B cell (primary cell): ENCODE results near the gene FSCN2. TPM values are rescaled to one million over a fixed set of nuclear protein-coding genes. Genes with fewer than 3 reads are reported as not detected.

Source experiments
- ATAC-seq: fragments of 200-7000 bp; cut with Tn5 transposase; one replicate; pipeline ENCODE4 v1.10.0; 2021; ENCODE audit warnings: low read depth, mild to moderate bottlenecking, moderate number of reproducible peaks, moderate library complexity
- CTCF ChIA-PET: fragments of 350-600 bp; sonication (Branson Sonifier 250); formaldehyde crosslinking; loops from one replicate; lab custom pipeline; 2021; ENCODE audit warnings: antibody characterized with exemption, inconsistent platforms; lab: Charles Lee
- POLR2A ChIA-PET: fragments of 350-600 bp; sonication (Branson Sonifier 250); formaldehyde crosslinking; loops from one replicate; lab custom pipeline; 2021; ENCODE audit warnings: antibody characterized with exemption; lab: Charles Lee
- DNase-seq: peaks from one replicate; pipeline ENCODE4 v3.0.0; 2013
- H2AFZ ChIP-seq: 2 replicates; pipeline ENCODE4 v1.6.1; 2012; ENCODE audit warnings: mild to moderate bottlenecking, low read depth, low read length; ENCODE audit not compliant: insufficient read depth, poor library complexity, severe bottlenecking
- H3K27ac ChIP-seq, 2 donors: 1 replicate in 1 of 2; 2 replicates in 1 of 2; pipeline ENCODE4 v1.5.1; 2012 to 2013; ENCODE audit warnings: low read length in 2 of 2, mild to moderate bottlenecking in 2 of 2, moderate library complexity in 1 of 2
- H3K27me3 ChIP-seq, 4 experiments: fragments of 200-600 bp in 1 of 4; sonication (generic) in 1 of 4; replicated peaks in 1 of 4; 1 replicate in 2 of 4; 2 replicates in 2 of 4; pipeline versions ENCODE4 v1.6.1 to v1.7.0; 2013 to 2016; ENCODE audit warnings: low read length in 3 of 4, mild to moderate bottlenecking in 2 of 4, mixed read lengths in 1 of 4, moderate library complexity in 1 of 4; ENCODE audit not compliant: insufficient read depth in 4 of 4, control insufficient read depth in 3 of 4; ENCODE audit errors: control extremely low read depth in 1 of 4
- H3K36me3 ChIP-seq, 2 experiments: replicated peaks in 1 of 2; 1 replicate in 1 of 2; 2 replicates in 1 of 2; pipeline versions ENCODE4 v1.6.1 to v1.7.1; 2013; ENCODE audit warnings: low read length in 1 of 2; ENCODE audit not compliant: insufficient read depth in 2 of 2, control insufficient read depth in 1 of 2; ENCODE audit errors: control extremely low read depth in 1 of 2, extremely low read depth in 1 of 2
- H3K4me1 ChIP-seq, 2 donors: fragments of 200-600 bp in 1 of 2; sonication (generic) in 1 of 2; 1 replicate in 1 of 2; 2 replicates in 1 of 2; pipeline versions ENCODE4 v1.5.1 to v1.6.1; 2013 to 2017; ENCODE audit warnings: low read length in 2 of 2; ENCODE audit not compliant: control insufficient read depth in 2 of 2, insufficient read depth in 2 of 2
- H3K4me2 ChIP-seq: replicated peaks from 2 replicates; pipeline ENCODE3; 2012; ENCODE audit warnings: mild to moderate bottlenecking, low read depth, low read length; ENCODE audit not compliant: poor library complexity, severe bottlenecking
- H3K4me3 ChIP-seq, 5 experiments: fragments of 200-600 bp in 1 of 5; sonication (generic) in 1 of 5; 1 replicate in 3 of 5; 2 replicates in 2 of 5; pipeline versions ENCODE4 v1.5.1 to v1.7.0; 2011 to 2016; ENCODE audit warnings: low read length in 4 of 5, mild to moderate bottlenecking in 4 of 5, low read depth in 2 of 5, control low read depth in 1 of 5, moderate library complexity in 1 of 5; ENCODE audit not compliant: insufficient read depth in 1 of 5; ENCODE audit errors: control extremely low read depth in 1 of 5, extremely low read depth in 1 of 5
- H3K79me2 ChIP-seq: fragments of 200-600 bp; sonication (generic); one replicate; pipeline ENCODE4 v1.6.0; 2016; ENCODE audit warnings: low read length; ENCODE audit not compliant: control insufficient read depth, insufficient read depth
- H3K9ac ChIP-seq: fragments of 200-600 bp; sonication (generic); 2 replicates; pipeline ENCODE4 v1.6.1; 2017; ENCODE audit warnings: mild to moderate bottlenecking, low read length, moderate library complexity
- H3K9me3 ChIP-seq, 3 donors: one replicate each; pipeline versions ENCODE4 v1.6.1 to v1.7.1; 2013; ENCODE audit warnings: low read length in 2 of 3; ENCODE audit not compliant: control insufficient read depth in 2 of 3, insufficient read depth in 1 of 3; ENCODE audit errors: control extremely low read depth in 1 of 3
- H4K20me1 ChIP-seq: 2 replicates; pipeline ENCODE4 v1.6.0; 2012; ENCODE audit warnings: mild to moderate bottlenecking, low read length; ENCODE audit not compliant: insufficient read depth, control insufficient read depth, poor library complexity, severe bottlenecking
- H3K27ac Mint-ChIP-seq: one replicate; pipeline ENCODE4 v1.8.0; 2021; ENCODE audit warnings: mixed read lengths
- H3K27me3 Mint-ChIP-seq: one replicate; pipeline ENCODE4 v1.8.0; 2021; ENCODE audit warnings: mixed read lengths
- H3K4me1 Mint-ChIP-seq: one replicate; pipeline ENCODE4 v1.8.0; 2021; ENCODE audit warnings: mixed read lengths
- H3K4me3 Mint-ChIP-seq: one replicate; pipeline ENCODE4 v1.8.0; 2021; ENCODE audit warnings: mixed read lengths
- H3K9me3 Mint-ChIP-seq: one replicate; pipeline ENCODE4 v1.8.0; 2022; ENCODE audit warnings: mixed read lengths; ENCODE audit not compliant: insufficient read depth
- EZH2 ChIP-seq: IDR thresholded peaks from 2 replicates; pipeline ENCODE4 v1.6.1; 2012; ENCODE audit warnings: borderline replicate concordance, low read depth, mild to moderate bottlenecking, moderate library complexity, low read length; ENCODE audit not compliant: insufficient read depth, poor library complexity, severe bottlenecking
- WGBS: methylation state at CpG from one replicate; pipeline ENCODE4 v1.1.5; 2013; ENCODE audit warnings: missing lambda C conversion rate; ENCODE audit not compliant: insufficient coverage; 5-methylcytosine and 5-hydroxymethylcytosine counted together
- intact Hi-C: fragments of 100-400 bp; cut with micrococcal nuclease; formaldehyde crosslinking; loops from one replicate; pipeline ENCODE4 v1.10.0; 2022
- polyA plus RNA-seq: library from polyadenylated mRNA; depleted of rRNA; stranded (reverse); fragments of >200 nt; gene quantifications from 2 replicates; pipeline ENCODE4 v1.2.3, GENCODE V29; 2012
- total RNA-seq, 2 donors: library from RNA; stranded (reverse); fragments of 120-200 nt in 1 of 2; gene quantifications; 1 replicate in 1 of 2; 2 replicates in 1 of 2; pipeline versions ENCODE4 v1.2.3 to v1.2.4, GENCODE V29; 2013 to 2022
- TF ChIP-seq, protein P1 (sequence below): fragments of 200-600 bp; IDR thresholded peaks from one replicate; pipeline ENCODE4 v1.8.0; 2022; ENCODE audit warnings: antibody characterized with exemption, mild to moderate bottlenecking

Gene FSCN2
- total and polyA plus RNA-seq, 2 donors (not counting 1 experiment from before 2014, with no cell fraction given) = 6.3 to 12.0 TPM

DNA sequence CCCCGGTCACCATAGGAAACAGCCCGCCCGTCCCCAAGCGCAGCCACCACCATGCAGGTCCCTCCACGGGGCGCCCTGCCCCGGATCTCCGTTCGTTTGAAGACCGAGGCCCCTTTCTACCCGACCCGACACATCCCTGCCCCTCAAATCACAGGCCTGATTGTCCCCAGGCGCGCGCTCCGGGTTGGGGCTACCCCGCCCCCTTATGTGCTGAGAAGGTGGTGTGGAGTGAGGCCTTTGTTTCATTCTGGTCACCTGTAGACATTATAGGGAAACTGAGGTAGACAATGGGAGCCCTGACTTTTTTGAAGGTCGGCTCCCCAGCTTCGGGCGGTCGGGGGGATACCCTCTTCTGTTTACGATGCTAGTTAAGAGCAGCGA lies 14.8 kb upstream of the FSCN2 start:
- DNase-seq (peak; percentile 86), ATAC-seq (peak; percentile 13)
- Mint-ChIP-seq H3K27me3 (no peaks in the 10 kb centered on the region), H3K27ac (peak overlapping the region; percentile 96), H3K9me3 (no peaks in the 10 kb centered on the region), H3K4me1 (peaks cover 72% of the 10 kb centered on the region), H3K4me3 (peak overlapping the region; percentile 84)
- TF ChIP-seq, protein P1, sequence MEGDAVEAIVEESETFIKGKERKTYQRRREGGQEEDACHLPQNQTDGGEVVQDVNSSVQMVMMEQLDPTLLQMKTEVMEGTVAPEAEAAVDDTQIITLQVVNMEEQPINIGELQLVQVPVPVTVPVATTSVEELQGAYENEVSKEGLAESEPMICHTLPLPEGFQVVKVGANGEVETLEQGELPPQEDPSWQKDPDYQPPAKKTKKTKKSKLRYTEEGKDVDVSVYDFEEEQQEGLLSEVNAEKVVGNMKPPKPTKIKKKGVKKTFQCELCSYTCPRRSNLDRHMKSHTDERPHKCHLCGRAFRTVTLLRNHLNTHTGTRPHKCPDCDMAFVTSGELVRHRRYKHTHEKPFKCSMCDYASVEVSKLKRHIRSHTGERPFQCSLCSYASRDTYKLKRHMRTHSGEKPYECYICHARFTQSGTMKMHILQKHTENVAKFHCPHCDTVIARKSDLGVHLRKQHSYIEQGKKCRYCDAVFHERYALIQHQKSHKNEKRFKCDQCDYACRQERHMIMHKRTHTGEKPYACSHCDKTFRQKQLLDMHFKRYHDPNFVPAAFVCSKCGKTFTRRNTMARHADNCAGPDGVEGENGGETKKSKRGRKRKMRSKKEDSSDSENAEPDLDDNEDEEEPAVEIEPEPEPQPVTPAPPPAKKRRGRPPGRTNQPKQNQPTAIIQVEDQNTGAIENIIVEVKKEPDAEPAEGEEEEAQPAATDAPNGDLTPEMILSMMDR = no peak
- TF ChIP-seq EZH2 = no peak
- CTCF ChIA-PET = interaction anchor here (0.7 to 2.1 kb wide), 6 partner anchors 10 to 116 kb away, joined by 3 to 7 read pairs (median 3); partner anchors contain the start of gene FAAP100
- Histone ChIP-seq H3K4me2 (peak overlapping the region; percentile 99), H3K4me3 (peak overlapping the region; percentile 40 to 94 (median 73)), H3K27me3 (no peaks in the 10 kb centered on the region), H2AFZ (peak overlapping the region; percentile 74), H3K36me3 (peaks cover 0 to 42% of the 10 kb centered on the region in 2 experiments), H3K79me2 (peaks cover 71% of the 10 kb centered on the region), H3K9ac (peak overlapping the region; percentile 87), H3K4me1 (peaks cover 52 to 75% of the 10 kb centered on the region in 2 donors), H3K27ac (peak overlapping the region; percentile 89 to 97), H3K9me3 (no peaks in the 10 kb centered on the region), H4K20me1 (peaks cover 43% of the 10 kb centered on the region)
- POLR2A ChIA-PET = interaction anchor here (1.0 to 4.8 kb wide), 6 partner anchors 30 to 118 kb away, joined by 3 to 33 read pairs (median 8); partner anchors contain the start of genes BAHCC1 and FAAP100
- intact Hi-C loops = loop anchor here (1.0 to 10.0 kb wide), 5 partner anchors 39 to 1716 kb away; partner anchors contain the start of genes CBX8, FAAP100, SLC25A10 and SLC38A10
- WGBS = 1% methylated on average over 17 of the region's 23 CpGs
